GOT3 (cell line): ENCODE measurements around the gene TRAF6.
"Not testable (repeated sequence)": the region's sequence is repeated elsewhere in the genome, so short reads cannot be mapped to it uniquely, and the experiment has no call there.

Experiments
- DNase-seq: peaks from one replicate; lab custom pipeline; 2025; ENCODE audit warnings: mixed read lengths; lab: John Stamatoyannopoulos, UW

The TRAF6 gene

GRCh38 chr11:36493332-36493731, 16.7 kb downstream of the TRAF6 start:
- DNase-seq: no peak

DNA sequence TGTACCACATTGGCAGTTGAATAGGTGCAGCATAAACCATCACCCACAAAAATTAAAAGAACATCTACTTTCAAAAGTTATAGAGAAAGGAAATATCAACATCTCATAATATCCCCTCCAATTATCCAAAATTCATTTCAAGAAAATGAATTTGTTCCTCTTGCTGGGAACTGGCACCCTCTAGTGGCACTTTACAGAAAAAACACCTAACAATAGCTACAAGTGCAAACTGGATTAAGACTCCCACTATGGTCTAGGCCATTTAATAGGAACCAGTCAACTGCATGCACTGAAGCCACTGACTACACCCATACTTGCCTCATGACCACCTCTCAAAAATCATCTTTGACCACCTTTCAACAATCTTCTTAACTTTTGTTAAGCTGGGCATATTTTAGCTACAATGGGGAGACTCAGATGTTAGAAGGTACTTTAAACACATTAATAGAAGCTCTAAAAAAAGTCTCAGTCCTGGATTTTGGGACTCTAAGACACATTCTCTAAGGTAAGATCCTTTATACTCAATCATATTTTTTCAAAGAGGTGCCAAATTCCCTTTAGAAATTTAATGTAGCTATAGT, 17.3 kb downstream of the TRAF6 start:
- no peak for DNase-seq

- no peak for DNase-seq
Measured at GRCh38 chr11:36490026-36490806, 19.9 kb downstream of the TRAF6 start.

GRCh38 chr11:36488096-36488495, 22.0 kb downstream of the TRAF6 start:
- DNase-seq: no peak

GRCh38 chr11:36487619-36488018, 22.5 kb downstream of the TRAF6 start:
- no peak for DNase-seq

GRCh38 chr11:36485298-36486002, 24.6 kb downstream of the TRAF6 start:
- DNase-seq: no peak

GRCh38 chr11:36483042-36483441, 27.0 kb downstream of the TRAF6 start:
- not testable (repeated sequence) for DNase-seq

- no peak for DNase-seq
Measured at GRCh38 chr11:36480833-36481232, 29.2 kb downstream of the TRAF6 start.

GRCh38 chr11:36478700-36479329, 31.3 kb downstream of the TRAF6 start:
- DNase-seq: no peak

- DNase-seq: no peak
Measured at GRCh38 chr11:36475192-36475591, 34.9 kb downstream of the TRAF6 start.

DNA sequence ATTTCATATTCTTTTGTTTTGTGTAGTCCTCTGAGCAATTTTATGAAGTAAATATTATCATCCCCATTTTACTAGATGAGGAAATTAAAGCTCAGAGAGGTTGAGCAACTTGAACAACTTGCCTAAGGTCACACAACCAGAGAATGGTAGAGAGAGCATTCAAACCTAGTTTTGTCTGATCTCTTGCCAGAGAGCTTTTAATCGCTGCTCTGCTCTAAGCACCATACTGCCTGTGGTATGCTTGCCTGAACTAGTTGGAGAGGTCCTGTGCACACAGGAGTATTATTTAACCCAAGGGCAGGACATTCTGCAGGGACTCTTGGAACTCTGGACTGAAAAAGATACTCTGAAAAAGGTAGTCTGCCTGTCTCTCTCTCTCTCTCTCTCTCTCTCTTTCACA, 38.5 kb downstream of the TRAF6 start:
- no peak for DNase-seq

GRCh38 chr11:36469881-36470802, 39.9 kb downstream of the TRAF6 start:
- DNase-seq: no peak

DNA sequence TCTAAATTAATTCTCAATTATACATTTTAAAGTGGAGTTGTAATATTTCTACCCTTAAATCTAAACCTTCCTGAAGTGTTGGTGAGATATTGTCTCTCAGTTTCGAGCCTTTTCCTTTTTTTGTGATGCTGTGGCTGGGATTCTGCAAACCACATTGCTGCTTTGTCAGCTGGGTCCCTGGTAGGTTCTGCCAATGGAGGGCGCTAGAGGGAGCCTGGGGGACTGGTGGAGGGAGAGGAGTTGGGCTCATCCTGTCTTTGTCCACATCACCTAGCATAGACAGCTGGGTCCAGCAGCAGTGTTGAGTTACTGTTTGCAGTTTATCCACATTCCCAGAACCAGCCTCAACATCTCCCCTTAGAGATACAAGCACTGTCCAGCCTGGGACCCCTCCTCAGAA, 41.0 kb downstream of the TRAF6 start:
- no peak for DNase-seq

DNA sequence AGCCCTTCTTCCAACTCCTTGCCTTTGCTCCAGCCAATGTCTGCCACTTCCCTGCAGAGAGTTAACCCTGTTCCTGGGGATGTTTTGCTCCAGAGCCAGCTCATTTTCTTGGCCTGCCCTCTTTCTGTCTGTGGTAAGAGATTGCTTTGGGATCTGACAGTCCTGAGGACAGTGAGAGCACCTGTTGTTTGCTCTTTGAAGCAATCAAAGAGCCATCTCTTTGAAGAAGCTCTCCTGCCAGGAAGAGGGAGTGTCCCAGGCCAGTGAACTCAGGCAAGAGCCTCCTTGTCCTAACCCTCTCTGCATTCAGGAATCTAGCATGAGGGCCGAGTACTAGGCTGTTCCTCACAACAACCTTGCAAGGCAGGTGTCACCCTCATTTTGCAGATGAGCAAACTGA, 42.2 kb downstream of the TRAF6 start:
- no peak for DNase-seq

GRCh38 chr11:36467012-36467411, 43.1 kb downstream of the TRAF6 start:
- no peak for DNase-seq

GRCh38 chr11:36465449-36466163, 44.5 kb downstream of the TRAF6 start:
- no peak for DNase-seq

- no peak for DNase-seq
Measured at GRCh38 chr11:36464720-36465119, 45.4 kb downstream of the TRAF6 start.

GRCh38 chr11:36463781-36464180, 46.3 kb downstream of the TRAF6 start:
- no peak for DNase-seq

GRCh38 chr11:36462321-36462720, 47.8 kb downstream of the TRAF6 start:
- DNase-seq: no peak

GRCh38 chr11:36460220-36460619, 49.9 kb downstream of the TRAF6 start:
- DNase-seq: no peak

DNA sequence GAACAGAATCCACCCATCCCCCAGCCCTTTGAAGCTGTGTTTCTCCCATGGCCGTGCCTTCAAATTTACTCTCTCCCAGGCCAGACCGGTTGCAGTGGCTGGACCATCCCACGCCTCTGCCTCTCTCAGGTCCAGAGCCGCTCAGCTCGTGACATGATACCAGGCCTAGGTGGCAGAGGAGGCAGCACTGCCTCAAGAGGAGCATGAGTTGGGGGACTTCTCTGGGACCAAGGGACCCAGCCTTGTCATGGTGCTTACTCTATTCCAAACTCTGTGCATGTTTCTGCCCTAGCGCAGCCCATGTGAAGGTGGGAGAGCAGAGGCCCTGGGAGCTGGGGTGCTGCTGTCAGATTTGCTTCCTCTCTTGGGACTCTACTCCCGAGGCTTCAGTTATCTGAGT, 51.0 kb downstream of the TRAF6 start:
- no peak for DNase-seq
